Activated CD4-positive, CD25-positive, alpha-beta regulatory T cell (primary cell): ENCODE data around the gene CTDSP2.
"Not testable (repeated sequence)": the region's sequence is repeated elsewhere in the genome, so short reads cannot be mapped to it uniquely, and the experiment has no call there.

Experiments
- DNase-seq, 4 experiments: peaks; one replicate each; lab custom pipeline; 2025; lab: John Stamatoyannopoulos, UW

The CTDSP2 gene

DNA sequence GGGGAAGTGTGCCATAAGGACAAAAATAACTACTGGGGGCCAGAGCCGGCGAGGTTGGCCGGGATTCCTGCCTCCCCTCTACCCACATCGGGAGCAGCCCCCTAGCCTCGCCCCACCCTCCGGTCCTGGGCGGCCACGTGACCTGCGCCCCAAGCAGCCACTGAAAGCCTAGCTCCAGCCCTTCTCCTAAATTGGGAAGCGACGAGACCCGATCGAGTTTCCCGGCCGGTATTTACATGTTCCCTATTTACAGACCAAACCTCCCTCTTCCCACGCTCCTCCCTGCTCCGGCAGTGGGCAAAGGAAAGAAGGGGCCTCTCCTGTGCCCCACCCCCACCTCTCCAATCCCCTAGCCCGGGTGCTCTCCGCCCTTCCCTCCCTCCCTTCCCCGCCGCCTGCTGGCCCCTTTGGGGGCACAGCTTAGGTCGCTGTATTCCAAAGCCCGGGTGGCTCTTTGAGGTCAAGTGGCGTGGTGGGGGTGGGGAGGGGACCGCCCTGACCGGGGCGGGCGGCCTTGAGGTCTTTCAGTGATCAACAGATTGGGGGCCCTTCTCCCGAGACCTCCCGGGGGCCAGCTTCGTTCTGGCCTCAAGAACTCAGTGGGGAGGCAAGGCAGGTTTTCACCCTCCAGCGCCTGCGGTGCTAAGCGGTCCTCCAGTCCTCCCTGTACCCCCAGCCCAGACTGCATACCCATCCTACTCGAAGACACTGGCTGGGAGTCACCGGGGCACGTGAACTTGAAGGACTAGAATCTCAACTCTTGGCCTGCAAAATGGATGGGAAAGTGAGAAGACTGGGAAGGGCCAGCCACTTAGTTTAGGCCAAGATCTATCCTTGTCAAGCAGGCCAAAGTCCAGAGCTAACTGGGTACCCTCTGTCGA lies 6.3 kb upstream of the CTDSP2 start:
- DNase-seq: no peak

DNA sequence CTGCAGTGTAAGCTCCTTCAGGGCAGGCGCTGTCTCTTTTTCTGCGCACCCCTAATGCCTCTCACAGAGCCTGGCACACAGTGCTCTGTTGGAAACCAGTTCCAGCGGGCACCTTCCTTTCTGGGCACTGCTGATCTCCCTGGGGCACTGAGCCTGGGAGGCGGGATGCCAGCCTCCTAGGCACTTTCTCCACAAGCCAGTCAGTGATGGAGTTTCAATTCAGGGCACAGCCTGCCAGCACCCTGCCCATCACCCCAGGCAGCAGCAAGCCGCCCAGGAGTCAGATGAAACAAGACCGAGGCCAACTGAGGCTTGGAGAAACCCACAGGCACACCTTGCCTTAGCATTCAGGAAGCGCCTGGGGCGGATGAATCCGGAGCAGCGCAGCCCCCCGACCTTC lies 5.7 kb upstream of the CTDSP2 start:
- no peak for DNase-seq

DNA sequence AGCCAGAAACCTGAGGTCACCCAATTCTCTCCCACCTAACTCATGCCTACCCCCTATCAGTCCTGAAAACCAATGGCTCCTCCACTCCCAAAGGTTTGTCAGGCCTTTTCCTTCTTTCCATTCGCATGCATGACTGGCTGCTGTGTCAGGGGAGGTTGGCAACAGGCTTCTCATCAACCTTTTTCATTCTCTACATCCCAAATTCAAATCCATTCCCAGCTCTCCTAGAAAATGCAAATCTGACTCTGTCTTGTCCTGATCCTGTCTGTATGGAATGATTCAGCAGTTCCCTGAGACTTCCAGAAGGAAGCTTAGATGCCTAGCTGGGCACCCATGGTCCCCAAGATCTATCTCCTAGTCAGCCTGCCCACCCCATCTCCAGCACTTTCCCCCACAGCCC lies 5.0 kb upstream of the CTDSP2 start:
- DNase-seq: no peak

DNA sequence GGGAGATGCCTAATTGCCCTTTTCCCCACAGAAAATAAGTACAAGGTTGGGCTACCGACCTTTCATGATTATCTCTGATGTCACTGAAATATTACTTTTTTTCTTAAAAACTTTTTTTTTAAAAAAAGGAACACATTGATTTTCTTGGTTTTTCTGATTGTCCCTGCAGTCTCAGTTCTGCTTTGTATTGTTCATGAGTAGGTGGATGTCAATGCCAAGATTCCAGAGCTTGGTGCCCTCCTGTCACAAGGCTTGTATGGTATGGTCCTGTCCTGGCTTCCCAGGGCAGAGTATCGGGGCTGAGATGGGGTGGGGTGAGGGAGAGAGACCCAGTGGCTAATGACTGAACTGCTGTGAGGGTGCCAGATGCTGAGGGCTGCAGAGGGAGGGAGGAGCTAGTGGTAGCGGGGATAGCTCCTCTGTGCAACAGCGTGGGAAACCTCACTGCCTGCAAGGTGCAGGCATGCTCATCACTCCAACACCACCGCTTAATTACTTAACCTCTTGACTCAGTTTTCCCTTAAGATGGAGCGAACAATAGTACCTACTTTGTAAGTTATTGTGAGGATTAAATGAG lies 4.4 kb upstream of the CTDSP2 start:
- no peak for DNase-seq

DNA sequence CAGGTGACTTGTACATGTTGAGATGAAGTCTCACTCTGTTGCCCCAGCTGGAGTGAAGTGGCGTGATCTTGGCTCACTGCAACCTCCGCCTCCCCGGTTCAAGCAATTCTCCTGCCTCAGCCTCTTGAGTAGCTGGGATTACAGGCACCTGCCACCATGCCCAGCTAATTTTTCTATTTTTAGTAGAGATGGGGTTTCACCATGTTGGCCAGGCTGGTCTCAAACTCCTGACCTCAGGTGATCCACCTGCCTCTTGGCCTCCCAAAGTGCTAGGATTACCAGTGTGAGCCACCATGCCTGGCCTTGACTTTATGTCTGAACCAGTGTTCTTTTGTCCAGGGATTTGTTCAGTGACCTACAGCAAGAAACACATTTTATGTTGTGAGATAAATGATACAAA lies 2.9 kb upstream of the CTDSP2 start:
- DNase-seq: not testable (repeated sequence)

DNA sequence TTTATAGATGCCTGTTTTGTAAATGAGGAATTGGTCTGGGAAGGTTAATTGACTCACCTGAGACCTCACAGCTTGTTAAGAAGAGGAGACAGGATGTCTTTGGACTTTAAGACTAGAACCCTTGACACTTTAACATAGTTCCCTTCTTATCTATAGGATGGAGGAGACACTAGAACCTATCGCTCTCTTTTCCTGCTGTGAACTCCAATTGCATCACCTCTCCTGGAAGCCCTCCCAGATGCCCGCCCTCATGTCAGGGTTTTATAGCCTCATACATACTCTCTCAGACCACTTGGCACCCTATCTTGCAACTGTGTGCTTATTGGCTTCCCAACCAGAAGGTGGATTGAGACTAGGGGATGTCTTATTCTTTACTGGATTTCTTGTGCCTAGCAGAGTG lies 2.5 kb upstream of the CTDSP2 start:
- no peak for DNase-seq

DNA sequence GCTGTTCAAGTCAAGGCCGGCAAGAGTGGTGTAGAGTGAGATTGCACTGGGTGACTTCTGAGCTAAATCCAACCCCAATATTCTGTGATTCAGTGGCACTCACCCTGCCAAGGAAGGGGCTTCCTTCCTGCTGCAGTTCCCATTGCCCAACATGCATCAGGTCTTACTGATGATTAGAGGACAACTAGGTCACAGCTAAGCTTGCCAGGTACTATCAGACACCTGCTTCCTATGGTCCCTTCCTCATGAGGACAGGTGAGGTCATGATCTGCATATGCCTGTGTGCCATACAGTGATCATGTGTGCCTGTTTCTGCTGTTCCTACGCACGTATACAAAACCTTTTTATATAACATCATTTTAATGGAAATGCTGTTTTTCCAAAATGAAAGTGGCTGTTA lies 1.7 kb upstream of the CTDSP2 start:
- no peak for DNase-seq

DNA sequence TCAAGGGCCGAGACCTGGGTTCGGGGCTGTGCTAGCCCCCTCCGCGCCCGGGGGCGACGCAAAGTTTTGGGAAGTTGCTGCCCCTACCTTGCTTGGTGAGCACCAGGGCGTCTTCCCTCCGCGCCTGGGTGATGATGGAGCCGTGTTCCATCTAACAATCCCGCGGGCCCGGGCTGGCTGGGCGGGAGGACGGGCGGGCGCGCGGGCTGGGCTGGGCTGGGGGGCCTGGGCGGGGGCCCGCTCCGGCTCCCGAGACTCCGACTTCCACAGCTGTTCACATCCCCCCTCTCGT lies 298 bp downstream of the CTDSP2 start:
- no peak for DNase-seq

DNA sequence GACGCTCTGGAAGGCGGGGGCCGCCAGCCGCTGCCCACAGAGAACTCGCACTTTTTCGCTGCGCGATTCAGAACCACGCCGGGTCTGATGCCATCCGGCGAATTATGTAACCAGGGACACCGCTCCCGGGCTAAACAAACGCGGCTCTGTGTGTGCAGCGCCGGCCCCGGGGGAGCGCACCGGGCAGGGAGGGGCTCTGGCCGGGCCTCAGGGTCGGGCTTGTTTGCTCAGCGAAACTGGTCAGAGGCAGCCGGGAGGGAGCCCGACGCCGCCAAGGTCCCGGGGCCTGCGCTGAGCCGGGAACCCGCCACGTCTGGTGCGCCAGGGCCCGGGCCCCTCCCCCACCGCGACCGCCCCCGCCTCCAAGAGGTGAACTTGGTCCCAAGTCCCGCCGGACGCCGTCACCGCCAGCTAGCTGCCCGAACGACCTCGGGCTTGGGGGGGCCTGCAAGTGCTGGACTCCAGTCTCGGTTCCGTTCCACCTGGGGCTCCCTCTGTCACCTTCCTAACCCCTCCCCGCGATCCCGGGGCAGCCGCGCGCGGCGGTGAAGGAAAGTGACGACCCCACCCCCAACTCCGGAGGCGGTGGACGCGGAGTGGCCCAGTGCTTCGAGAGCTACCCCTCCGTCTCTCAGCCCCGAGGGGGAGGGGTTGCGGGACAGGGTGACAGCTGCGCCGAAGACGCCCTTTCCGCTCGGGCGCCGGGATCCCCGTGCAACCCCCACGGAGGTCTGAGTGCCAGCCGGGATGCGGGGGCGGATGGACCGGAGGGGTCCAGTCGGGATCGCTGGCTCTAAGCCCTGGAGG lies 848 bp downstream of the CTDSP2 start:
- DNase-seq: peak; percentile 16 to 51 (median 34)

DNA sequence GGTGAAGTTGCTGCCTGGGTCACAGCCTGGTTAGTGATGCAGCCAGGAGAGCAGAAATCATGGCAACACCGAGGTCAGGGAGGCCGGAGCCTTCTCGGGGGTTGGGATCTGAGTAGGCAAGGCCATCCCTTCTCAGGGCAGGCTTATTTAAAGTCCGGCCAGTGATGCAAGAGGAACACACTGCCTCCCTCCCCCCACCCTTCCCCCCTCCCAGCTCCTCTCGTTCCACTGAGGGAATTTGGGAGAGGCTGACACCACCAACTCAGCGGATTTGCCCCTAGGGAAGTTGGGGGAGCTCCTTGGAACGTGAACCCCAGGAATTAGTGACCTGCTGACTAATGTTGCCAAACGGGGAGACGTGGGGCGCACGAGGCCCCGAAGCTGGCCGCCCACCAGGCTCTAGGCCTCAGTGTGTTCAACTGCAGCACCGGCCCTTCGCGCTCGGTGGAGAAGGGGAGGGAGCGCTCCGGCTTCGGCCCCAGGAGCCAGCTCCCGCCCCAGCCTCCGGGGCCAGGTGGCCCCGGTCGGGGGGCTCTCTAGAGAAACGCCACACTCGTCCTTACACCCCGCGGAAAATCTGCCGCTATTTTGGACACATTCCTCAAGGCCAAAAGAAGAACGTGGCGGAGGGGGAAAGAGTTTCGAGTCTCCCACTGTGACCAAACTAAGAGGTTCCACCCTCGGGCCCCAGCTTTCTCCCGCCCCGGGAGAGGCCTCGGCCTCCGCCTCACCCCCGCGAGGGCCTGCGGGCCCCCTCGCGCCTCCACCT lies 1.6 kb downstream of the CTDSP2 start:
- DNase-seq: no peak

DNA sequence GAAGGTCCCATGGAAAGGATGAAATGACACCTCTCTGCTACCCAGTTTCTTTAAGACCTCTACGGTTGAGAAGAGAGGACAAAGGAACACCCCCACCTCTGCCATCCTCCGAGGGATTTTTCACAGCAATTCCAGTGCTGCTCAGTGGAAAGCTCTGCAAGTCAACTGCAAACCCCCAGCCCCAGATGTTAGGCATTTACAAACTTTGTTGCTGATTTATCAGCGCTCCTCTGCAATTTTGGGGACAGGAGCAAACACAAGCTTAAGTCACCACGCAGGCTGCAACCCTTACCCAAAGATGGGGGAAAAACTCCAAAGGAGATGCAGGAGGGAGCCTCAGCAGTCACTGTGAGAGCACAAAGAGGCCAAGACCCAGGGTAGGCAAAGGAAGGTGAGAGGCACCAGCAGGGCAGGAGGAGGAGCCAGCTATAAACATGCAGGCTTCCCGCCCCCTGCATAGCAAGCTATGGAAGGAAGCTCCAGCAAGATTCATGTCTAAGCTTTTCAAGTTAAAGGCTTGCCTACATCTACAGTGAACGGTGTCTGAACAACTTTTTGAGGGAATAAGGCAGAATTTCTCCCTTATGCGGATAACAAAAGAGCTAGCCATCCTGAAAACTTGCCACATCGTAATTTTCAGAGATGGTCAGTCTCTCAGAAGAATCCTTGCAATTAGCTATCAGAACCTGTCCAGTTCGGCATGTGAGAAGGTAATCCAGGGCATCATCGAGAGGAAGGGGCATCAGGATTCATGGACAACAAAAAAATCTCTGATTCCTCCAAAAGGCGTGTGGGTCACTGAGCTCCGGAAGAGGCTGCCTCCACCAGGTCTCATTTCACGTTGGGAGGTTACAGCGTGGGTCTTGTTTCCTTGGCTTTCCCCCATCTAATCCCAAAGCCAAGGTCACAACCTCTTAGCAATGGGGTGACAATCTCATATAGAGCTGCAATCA lies 3.9 kb downstream of the CTDSP2 start:
- DNase-seq: peak in 1 of 4 experiments; percentile 14

DNA sequence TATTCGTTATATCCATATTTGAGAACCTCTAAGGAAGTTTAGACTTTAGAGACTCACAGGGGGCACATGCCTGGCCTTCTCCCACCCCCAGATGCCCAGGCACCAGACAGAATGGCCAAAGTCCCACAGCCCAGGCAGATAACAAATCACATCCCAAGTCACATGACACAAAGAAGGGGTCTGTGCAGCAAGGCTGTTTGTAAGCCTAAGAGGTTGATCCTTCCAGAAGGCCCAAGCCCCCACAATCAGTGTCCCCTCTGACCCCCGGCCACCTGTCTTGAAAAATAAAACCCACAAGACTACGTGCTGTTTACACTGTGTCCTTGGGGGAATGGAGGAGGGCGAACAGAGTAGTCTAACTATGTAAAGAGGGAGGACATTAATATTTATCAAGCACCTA lies 5.1 kb downstream of the CTDSP2 start:
- DNase-seq: no peak

DNA sequence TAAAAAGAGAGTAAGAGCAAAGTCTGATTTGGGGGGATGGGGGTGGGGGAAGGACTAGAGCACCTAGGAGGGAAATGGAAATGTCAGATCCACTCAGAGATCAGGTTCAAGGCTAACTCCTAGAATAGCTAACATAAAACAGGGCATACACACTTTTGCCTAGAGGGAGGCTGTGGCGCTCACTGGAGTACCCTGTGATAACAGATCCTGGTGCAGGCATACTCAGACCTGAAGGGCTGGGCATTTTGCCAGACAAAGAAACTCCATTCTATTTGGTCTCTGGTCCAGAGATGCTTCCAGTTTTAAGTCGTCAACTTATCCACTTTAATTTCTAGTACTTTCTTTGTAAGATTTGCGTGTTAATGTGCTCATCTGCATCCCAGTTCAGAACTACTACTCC lies 5.8 kb downstream of the CTDSP2 start:
- no peak for DNase-seq

DNA sequence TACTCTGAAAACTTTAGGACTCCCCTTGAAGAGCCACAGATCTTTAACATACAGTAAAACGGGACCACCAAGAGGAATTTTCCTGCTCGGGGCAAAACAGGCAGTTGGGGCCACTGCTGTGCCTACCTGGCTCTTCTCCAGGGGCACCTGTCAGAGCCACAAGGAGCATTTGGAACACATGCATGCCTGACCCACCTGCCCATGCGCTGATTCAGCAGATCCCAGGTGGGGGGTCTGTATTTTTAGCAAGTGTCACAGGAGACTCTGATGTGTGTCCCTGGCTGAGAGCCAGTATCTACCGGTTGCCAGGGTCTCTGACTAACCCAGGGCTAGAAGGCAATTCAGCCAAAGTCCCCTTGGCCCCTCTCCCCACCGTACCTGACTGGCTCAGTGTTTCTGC lies 6.5 kb downstream of the CTDSP2 start:
- DNase-seq: no peak

DNA sequence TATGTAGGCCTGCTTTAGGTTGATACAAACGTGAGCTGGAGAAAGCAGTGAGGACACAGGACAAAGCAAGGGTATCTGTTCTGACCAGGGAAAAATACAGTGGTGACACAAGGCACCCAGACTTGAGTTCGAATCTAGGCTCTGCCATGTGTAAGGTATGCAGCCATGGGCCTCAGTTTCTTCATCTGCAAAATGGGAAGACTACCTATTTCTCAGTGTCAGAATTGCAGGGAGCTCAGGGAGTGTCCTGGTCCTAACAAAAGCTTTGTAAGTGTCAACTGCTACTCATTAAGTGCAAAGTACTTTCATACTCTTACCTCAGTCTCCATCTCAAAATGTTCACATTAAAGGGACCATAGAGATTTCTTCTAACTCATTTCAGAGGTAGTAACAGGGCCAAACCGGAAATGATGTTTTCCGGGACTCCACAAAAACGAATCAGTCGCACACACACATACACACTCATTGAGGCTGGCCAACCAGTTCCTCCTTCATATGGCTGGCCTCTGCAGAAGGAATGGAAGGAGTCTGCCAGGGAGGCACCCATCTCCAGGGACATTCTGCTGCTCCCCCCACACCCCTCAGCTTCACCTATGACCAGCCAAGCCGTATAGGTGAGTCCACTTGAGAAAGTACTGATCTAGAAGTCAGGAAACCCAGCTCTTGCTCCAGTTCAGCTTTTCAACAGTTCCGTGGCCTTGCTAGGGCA lies 7.8 kb downstream of the CTDSP2 start:
- DNase-seq: no peak

DNA sequence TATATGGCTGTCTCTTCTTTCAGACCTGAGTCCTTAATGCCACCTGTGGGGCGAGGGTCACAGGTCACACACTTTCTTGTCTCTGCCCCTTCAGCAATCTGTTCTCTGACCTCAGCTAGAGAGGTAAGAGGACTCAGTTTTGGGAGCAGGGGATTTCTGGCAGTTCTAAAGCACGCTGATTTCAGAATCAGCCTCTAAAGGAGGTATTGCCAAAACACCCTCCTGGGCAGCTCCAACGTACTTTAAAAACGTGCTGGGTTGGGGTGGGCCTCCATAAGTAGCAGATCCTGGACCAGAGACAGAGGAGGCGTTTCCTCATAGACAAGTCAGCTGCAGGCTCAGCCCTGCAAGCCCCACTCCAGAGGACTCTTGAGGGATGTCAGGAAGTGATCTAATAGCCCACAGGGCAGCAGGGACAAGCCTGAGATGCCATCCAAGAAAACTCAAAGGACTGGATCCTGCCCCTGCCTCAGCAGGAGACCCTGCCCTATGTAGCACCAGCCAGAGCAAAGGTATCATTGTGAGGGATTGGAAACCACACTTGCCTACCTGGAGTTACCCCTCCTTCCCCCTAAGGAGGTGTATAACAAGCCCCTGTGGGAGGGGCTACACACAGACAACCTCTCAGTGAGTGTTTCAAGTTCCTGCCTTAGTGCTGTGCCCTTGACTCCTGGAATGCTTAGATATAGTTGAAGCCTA lies 8.5 kb downstream of the CTDSP2 start:
- DNase-seq: no peak

DNA sequence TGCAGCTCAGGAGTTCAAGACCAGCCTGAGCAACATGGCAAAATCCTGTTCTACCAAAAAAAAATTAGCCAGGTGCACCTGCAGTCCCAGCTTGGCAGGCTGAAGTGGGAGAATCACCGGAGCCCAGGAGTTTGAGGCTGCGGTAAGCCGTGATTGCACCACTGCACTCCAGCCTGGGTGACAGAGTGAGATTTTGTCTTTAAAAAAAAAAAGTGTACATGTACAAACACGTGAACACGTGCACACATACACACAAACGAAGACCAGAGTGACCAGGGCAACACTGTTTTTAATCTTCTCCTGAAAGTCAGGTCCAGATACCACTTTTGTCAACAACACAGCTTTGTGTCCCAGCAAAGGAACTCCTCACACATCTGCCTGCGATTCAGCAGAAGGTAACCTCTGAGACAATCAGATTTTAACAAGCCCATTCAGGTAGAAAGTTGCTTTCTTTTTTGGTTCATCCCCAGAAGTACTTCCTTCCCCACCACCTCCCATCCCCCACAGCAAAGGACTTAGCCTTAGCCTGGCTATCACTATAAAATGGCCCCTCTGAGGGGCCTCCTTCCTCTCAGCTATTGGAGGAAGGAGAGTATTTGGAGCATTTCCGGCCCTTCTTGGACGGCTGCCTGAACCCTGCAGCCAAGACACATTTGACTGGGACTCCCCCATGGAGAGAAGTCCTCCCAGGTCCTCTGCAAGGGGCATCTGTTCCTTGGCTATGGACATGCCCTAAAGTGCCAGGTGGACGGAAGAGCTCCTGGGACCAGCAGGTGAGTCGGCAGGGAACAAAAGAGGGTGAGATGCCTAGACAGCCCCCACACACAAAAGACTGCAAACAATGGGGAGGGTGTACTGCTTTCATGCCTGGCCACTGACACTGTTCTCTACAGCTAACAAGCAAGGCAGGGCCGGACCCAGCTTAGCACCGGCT lies 9.8 kb downstream of the CTDSP2 start:
- peak in 1 of 4 experiments; percentile 13 for DNase-seq

DNA sequence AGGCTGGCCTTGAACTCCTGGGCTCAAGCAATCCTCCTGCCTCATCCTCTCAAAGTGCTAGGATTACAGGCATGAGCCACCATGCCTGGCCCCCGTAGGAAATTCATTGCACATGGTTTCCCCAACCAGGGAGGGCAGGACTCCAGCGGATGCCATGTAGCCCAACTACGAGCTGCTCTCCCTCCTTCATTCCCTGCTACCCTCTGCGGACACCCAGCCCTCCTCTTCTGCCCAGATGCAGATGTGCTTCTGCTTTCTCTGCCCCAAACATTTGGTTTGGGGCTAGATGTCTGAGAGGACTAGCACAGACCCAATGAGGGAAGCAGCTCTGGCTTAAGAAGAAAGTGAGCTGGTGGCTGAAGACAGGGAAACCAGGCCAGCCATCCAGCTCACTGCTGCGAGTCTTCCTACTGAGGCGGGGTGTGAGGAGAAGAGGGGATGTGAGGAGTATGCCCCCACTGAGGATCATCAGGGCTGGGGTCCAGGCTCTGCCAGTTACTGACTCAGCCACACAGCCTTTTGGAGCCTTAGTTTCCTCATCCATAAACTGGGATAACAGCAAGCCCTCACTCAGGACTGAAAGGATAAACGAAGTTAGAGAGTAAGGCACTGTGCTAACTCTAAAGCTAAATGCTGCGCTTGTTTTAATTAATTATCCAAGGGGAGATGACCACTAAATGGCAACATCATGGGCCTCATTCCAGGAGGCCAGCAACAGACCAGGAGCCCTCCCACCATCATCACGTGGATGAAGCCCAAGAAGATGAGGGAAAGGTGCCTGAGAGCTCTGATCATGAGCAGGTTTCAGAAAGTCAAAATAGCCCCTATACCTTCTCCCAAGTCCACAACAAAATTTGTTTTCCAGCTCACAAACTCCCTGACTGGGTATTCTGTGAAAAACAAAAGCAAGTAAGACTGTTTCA lies 10.9 kb downstream of the CTDSP2 start:
- DNase-seq: no peak
